RWPE1 (cell line): Measurements from ENCODE around the gene PLEK.

Experiments used
- CTCF ChIA-PET: fragments of 350-600 bp; sonication (Branson Sonifier 250); formaldehyde crosslinking; extraction: SDS; loops from one replicate; lab custom pipeline; 2021; lab: Yijun Ruan, JAX
- POLR2A ChIA-PET: fragments of 400-600 bp; formaldehyde crosslinking; extraction: SDS; loops from one replicate; lab custom pipeline; 2020; ENCODE audit warnings: antibody characterized with exemption; ENCODE audit not compliant: low non-redundant PET; lab: Yijun Ruan, JAX
- DNase-seq: peaks from one replicate; pipeline ENCODE4 v3.0.0; 2012; ENCODE audit warnings: low spot score
- H3K27ac ChIP-seq: fragments of 450-650 bp; 2 replicates; pipeline ENCODE4 v1.5.1; 2017
- TF ChIP-seq, protein P1 (sequence below): fragments of 450-650 bp; conservative IDR thresholded peaks from 2 replicates; pipeline ENCODE4 v1.5.1; 2017; ENCODE audit warnings: low read depth, mild to moderate bottlenecking

PLEK gene

DNA sequence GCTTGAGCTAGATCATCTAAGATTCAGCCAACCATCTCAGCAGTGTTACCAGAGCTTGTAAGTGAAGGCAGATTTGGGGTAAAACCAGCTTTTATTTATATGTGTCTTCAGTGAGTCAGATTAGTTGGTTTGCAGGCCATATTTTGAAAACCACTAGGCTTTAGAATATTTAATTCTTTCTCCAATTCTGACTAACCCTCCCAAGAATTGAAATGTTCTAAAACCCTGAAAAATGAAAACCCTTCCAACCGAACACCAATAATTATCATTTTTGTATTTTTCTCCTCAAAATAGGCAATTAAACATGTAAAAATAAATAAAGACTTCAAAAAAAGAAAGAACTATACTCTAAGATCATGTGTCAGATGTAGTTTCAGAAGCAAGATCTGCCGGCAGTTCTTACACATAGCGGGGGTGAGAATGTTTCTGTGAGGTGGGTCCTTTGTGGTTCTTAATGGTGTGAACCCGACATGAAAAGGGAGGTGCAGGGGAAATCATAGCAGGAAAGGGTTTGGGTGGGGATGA is 14.2 kb downstream of the PLEK start:
- ChIA-PET CTCF (no interaction called here), POLR2A (no interaction called here)
- no peak overlapping the region for H3K27ac ChIP-seq
- TF ChIP-seq, protein P1, sequence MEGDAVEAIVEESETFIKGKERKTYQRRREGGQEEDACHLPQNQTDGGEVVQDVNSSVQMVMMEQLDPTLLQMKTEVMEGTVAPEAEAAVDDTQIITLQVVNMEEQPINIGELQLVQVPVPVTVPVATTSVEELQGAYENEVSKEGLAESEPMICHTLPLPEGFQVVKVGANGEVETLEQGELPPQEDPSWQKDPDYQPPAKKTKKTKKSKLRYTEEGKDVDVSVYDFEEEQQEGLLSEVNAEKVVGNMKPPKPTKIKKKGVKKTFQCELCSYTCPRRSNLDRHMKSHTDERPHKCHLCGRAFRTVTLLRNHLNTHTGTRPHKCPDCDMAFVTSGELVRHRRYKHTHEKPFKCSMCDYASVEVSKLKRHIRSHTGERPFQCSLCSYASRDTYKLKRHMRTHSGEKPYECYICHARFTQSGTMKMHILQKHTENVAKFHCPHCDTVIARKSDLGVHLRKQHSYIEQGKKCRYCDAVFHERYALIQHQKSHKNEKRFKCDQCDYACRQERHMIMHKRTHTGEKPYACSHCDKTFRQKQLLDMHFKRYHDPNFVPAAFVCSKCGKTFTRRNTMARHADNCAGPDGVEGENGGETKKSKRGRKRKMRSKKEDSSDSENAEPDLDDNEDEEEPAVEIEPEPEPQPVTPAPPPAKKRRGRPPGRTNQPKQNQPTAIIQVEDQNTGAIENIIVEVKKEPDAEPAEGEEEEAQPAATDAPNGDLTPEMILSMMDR = no peak
- no peak for DNase-seq

DNA sequence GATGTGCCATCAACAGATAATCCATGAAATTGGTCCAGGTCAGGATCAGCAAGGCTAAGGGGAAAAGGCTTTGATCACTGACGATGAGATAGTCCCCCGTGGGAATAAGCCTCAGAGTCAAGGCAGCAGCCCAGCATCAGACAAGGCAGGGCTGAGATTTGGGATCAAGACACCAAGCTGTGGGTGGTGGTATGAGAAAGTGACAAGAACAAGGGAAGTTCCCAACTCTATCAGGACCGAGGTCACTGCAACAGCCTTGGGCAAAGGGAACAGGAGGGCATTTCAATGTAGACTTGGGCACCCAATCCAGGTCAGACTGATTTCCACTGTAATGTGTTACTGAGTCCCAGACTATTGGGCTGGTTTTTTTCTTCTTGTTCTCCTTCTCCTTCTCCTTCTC is 18.7 kb downstream of the PLEK start:
- H3K27ac ChIP-seq = no peak overlapping the region
- ChIA-PET CTCF (no interaction called here), POLR2A (no interaction called here)
- DNase-seq = no peak
- TF ChIP-seq, protein P1 = no peak

DNA sequence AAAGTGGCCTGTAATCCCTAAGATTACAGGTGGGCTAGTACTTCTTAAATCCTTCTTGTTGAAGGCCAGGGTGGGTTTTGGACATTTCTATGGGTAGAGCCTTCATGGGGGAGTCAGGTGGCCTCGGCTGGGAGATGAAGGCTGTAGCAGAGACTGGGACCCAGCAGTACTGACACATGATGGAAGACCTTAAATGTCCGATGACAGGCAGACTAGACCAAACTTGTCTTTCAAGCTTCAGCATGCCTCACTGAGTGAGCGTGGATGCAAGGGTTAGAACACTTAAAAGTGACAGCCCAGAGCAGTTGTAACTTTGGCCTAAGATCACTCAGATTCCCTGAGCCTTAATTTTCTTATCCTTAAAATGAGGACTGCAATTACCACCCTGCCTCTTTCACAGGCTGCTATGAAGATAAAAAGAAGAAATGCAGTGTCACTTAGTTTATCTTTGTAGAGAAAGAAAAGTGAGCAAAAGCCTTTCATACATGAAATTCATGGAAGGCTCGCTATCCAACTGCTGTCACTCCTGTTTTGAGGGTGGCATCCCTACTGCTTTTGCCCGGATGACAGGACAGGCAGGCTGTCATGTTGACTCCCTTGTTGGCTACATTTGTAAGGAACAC is 19.5 kb downstream of the PLEK start:
- ChIA-PET CTCF (interaction anchor here (0.6 to 1.1 kb wide), 2 partner anchors 57 to 268 kb away, joined by 3 to 4 read pairs; no protein-coding TSS in a partner anchor), POLR2A (no interaction called here)
- DNase-seq = no peak
- no peak overlapping the region for H3K27ac ChIP-seq
- TF ChIP-seq, protein P1 = no peak

DNA sequence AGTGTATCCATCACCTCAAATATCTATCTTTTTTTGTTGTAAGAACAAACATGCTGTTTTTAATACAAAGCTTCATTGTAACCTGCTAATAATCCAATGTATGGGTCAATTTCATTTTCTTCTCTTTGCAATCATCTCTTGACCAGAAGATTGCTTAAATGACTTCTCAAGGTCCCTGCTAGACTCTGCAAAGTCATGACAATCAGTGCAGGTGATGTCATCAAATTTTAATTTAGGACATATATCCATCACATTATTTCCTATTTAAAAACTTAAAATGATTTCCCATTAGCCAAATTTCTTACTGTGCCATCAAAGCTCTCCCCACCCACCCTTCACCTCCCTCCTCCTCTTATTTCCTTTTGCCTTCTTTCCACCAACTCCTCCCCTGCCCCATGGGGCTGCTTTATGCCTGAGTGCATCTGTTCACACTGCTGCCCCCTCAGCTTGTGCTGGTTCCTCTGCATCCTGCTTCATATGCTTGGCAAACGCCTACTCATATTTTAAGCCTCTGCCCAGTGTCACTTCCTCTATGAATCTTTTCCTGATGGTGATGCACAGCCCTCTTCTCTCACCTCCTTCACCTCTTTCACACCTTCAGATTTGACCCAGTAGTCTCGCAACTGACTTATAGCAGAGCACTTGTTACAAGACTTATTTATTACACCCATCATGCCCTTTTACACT is 20.3 kb downstream of the PLEK start:
- ChIA-PET POLR2A (no interaction called here), CTCF (interaction anchor here (1.1 kb wide), 1 partner anchor 56 kb away, joined by 3 read pairs; no protein-coding TSS in a partner anchor)
- no peak overlapping the region for H3K27ac ChIP-seq
- TF ChIP-seq, protein P1 = no peak
- no peak for DNase-seq

DNA sequence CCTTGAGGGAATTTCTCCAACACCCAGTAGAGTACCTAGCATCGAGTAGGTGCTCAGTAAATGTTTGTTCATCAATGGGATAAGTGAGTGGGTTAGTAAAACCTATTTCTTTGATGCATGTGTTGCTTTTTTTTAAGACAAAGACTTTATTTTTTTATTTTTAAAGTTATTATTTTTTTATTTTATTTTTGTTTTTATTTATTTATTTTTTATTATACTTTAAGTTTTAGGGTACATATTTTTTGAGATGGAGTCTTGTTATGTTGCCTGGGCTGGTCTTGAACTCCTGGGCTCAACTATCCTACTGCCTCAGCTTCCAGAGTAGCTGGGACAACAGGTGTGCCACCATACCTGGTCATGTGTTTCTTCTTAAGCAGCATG is 20.8 kb downstream of the PLEK start:
- ChIA-PET POLR2A (no interaction called here), CTCF (no interaction called here)
- DNase-seq = no peak
- TF ChIP-seq, protein P1 = no peak
- H3K27ac ChIP-seq = no peak overlapping the region

DNA sequence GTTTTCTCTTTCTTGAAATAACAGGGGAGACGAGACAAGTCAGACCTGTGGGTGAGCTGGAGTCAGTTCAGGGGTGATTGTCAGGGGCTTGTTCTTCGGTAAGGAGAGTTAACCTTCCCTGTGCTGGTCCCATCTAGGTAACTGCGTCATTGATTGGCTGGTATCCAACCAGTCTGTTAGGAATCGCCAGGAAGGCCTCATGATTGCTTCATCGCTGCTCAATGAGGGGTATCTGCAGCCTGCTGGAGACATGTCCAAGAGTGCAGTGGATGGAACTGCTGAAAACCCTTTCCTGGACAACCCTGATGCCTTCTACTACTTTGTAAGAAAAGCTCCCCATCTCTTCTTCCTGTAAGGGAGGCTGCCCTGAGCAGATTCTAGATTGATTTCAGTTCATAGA is 21.3 kb downstream of the PLEK start:
- CTCF ChIA-PET = no interaction called here
- POLR2A ChIA-PET = no interaction called here
- no peak for DNase-seq
- H3K27ac ChIP-seq = no peak overlapping the region
- TF ChIP-seq, protein P1 = no peak
